Adrenal gland (tissue), 12 donors: ENCODE data around the gene CPT1B. TPM values are rescaled to one million over a fixed set of nuclear protein-coding genes. Genes with fewer than 3 reads are reported as not detected.

Experiments used
- DNase-seq, 7 donors: peaks; one replicate each; pipeline ENCODE4 v3.0.0-alpha.2; 2019 to 2020
- H3K27ac ChIP-seq, 5 donors: fragments of 200-600 bp; sonication (generic) in 4 of 5; 1 replicate in 3 of 5; 2 replicates in 2 of 5; pipeline versions ENCODE4 v1.5.1 to v1.8.0; 2016 to 2020; ENCODE audit warnings: mild to moderate bottlenecking in 1 of 5
- H3K27me3 ChIP-seq: fragments of 200-600 bp; 2 replicates; pipeline ENCODE4 v1.8.0; 2021
- H3K36me3 ChIP-seq, 2 donors: fragments of 200-600 bp; replicated peaks in 1 of 2; 1 replicate in 1 of 2; 2 replicates in 1 of 2; pipeline versions ENCODE4 v1.5.1 to v1.8.0; 2018 to 2022
- H3K4me1 ChIP-seq, 2 donors: fragments of 200-600 bp; replicated peaks in 1 of 2; 1 replicate in 1 of 2; 2 replicates in 1 of 2; pipeline versions ENCODE4 v1.5.1 to v1.8.0; 2018 to 2021
- H3K4me3 ChIP-seq, 4 donors: fragments of 200-600 bp; sonication (generic) in 3 of 4; one replicate each; pipeline ENCODE4 v1.5.1; 2016 to 2018
- H3K9me3 ChIP-seq, 3 donors: fragments of 200-600 bp; sonication (generic) in 1 of 3; replicated peaks in 1 of 3; 1 replicate in 2 of 3; 2 replicates in 1 of 3; pipeline versions ENCODE4 v1.5.1 to v1.8.0; 2016 to 2021
- POLR2A ChIP-seq, 2 donors: fragments of 450-650 bp; IDR thresholded peaks; one replicate each; pipeline ENCODE4 v1.6.1; 2017; ENCODE audit warnings: antibody characterized with exemption in 2 of 2, mild to moderate bottlenecking in 2 of 2, moderate library complexity in 1 of 2
- WGBS, 4 donors: extraction: QIAGEN DNeasy Blood & Tissue Kit in 2 of 4; methylation state at CpG; one replicate each; pipeline versions ENCODE4 v1.1.5 to v1.1.7; 2013 to 2017; 5-methylcytosine and 5-hydroxymethylcytosine counted together
- intact Hi-C, 2 donors: fragments of 100-400 bp; cut with DNase I; formaldehyde crosslinking; loops; one replicate each; pipeline versions ENCODE4 v1.14.1 to v1.15.0; 2022 to 2023
- polyA plus RNA-seq, 3 donors: library from polyadenylated mRNA; stranded (reverse); fragments of 200-250 nt in 2 of 3; fragments of 350-450 nt in 1 of 3; fragmentation: Illumina TruSeq in 1 of 3; extraction: RNeasy Lipid Tissue Mini Kit (QIAGEN cat#74804) in 1 of 3; gene quantifications; one replicate each; pipeline ENCODE4 v1.2.3, GENCODE V29; 2013 to 2014
- total RNA-seq, 9 donors: library from RNA; depleted of rRNA in 4 of 9; stranded (reverse); fragments of >200 nt in 4 of 9; fragments of 120-200 nt in 1 of 9; fragmentation: NEBNext Ultra II Directional in 1 of 9; extraction: Animal tissue kit (Norgen Biotek cat#: 25700) in 1 of 9; gene quantifications; one replicate each; pipeline versions ENCODE4 v1.1.0 to v1.2.4, GENCODE V29; 2013 to 2023
- TF ChIP-seq, protein P1 (sequence below), 6 experiments: fragments of 450-650 bp in 4 of 6; fragments of 200-600 bp in 2 of 6; sonication (generic) in 1 of 6; IDR thresholded peaks; 1 replicate in 5 of 6; 2 replicates in 1 of 6; pipeline versions ENCODE4 v1.5.1 to v1.8.0; 2016 to 2021; ENCODE audit warnings: antibody characterized with exemption in 6 of 6, mild to moderate bottlenecking in 2 of 6, moderate library complexity in 1 of 6
- donor health status: healthy with polysubstance abuse.
- donor health status: Bipolar disorder and iron deficiency.
- donor health status: DM: yes; HTN: yes; CAD: no.
- donor health status: DM: no; HTN: no; CAD: no.
- donor health status: DM: no; HTN: no; CAD: no.
- donor health status: DM: yes; HTN: yes; CAD: no.

CPT1B gene
- total and polyA plus RNA-seq, 12 donors, result 6.2 to 76.1 (median 16.5) TPM

DNA sequence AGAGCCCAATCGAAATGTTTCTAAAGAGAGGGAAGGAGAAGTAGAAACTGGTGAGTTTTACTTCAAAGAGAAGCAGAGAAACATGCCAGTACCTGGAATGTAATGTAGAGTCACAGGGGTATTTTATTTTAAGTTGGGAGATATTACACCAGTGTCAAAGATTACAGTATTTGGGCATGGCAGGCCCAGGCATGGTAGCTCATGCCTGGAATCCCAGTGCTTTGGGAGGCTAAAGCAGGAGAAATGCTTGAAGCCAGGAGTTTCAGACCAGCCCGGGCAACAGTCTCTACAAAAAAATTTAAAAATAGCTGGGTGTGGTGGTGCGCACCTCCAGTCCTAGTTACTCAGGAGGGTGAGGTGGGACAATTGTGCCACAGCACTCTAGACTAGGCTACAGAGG lies 18.2 kb downstream of the CPT1B start:
- Histone ChIP-seq H3K27ac (no peak overlapping the region), H3K27me3 (no peaks in the 10 kb centered on the region), H3K4me3 (no peak overlapping the region), H3K4me1 (peaks cover 6 to 8% of the 10 kb centered on the region in 2 donors), H3K36me3 (no peaks in the 10 kb centered on the region), H3K9me3 (no peaks in the 10 kb centered on the region)
- WGBS, 4 donors, result 78 to 90% (median 86%) methylated on average over 3 of the region's 3 CpGs
- no peak for DNase-seq
- TF ChIP-seq, protein P1, sequence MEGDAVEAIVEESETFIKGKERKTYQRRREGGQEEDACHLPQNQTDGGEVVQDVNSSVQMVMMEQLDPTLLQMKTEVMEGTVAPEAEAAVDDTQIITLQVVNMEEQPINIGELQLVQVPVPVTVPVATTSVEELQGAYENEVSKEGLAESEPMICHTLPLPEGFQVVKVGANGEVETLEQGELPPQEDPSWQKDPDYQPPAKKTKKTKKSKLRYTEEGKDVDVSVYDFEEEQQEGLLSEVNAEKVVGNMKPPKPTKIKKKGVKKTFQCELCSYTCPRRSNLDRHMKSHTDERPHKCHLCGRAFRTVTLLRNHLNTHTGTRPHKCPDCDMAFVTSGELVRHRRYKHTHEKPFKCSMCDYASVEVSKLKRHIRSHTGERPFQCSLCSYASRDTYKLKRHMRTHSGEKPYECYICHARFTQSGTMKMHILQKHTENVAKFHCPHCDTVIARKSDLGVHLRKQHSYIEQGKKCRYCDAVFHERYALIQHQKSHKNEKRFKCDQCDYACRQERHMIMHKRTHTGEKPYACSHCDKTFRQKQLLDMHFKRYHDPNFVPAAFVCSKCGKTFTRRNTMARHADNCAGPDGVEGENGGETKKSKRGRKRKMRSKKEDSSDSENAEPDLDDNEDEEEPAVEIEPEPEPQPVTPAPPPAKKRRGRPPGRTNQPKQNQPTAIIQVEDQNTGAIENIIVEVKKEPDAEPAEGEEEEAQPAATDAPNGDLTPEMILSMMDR (IDR thresholded peaks at IDR 0.05), result no peak
- TF ChIP-seq POLR2A (IDR thresholded peaks at IDR 0.05), result no peak
- intact Hi-C loops, result no loop called here

DNA sequence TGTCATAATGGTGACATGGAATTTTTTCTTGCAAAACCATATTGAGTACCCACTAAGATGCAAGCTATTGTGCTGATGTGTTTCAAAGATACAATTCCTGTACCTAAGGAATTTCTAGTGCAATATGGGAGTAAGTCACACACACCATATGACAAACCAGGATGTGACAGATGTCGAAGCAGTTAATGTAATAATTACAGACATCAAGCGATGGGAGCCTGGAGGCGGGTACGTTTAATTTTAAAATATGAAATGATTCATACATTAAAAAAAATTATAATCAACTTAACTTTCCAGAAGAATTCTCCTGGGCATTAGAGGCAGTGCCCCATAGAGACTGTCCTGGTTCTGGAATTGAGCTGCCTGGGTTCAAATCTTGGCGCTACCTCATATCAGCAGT lies 21.5 kb downstream of the CPT1B start:
- Histone ChIP-seq H3K4me1 (no peaks in the 10 kb centered on the region), H3K9me3 (no peaks in the 10 kb centered on the region), H3K27me3 (no peaks in the 10 kb centered on the region), H3K27ac (no peak overlapping the region), H3K4me3 (no peak overlapping the region), H3K36me3 (no peaks in the 10 kb centered on the region)
- DNase-seq, result no peak
- TF ChIP-seq POLR2A (IDR thresholded peaks at IDR 0.05), result no peak
- TF ChIP-seq, protein P1 (IDR thresholded peaks at IDR 0.05), result no peak
- intact Hi-C loops, result no loop called here
- 81 to 88% (median 86%) methylated on average over 5 of the region's 5 CpGs for WGBS, 4 donors

DNA sequence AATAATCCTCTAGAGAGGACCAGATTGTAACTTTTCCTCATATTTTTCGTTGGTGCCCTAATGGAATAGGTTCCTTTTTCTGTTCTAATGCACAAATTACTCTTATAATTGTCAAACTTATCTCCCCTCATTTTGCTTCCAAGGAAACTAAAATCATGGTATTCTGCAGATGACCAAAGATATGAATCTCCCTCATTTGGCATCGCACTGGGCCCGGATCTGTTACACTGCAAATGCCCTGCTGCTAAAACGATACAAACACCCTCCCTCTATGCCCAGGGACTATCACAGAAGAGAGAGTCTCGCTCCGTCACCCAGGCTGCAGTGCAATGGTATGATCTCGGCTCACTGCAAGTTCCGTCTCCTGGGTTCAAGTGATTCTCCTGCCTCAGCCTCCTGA lies 24.9 kb downstream of the CPT1B start:
- intact Hi-C loops, result no loop called here
- Histone ChIP-seq H3K4me3 (no peak overlapping the region), H3K4me1 (no peaks in the 10 kb centered on the region), H3K27me3 (peaks cover 10% of the 10 kb centered on the region), H3K36me3 (no peaks in the 10 kb centered on the region), H3K27ac (no peak overlapping the region), H3K9me3 (no peaks in the 10 kb centered on the region)
- WGBS, 4 donors, result 73 to 83% (median 74%) methylated on average over 8 of the region's 8 CpGs
- TF ChIP-seq POLR2A (IDR thresholded peaks at IDR 0.05), result no peak
- TF ChIP-seq, protein P1 (IDR thresholded peaks at IDR 0.05), result no peak
- no peak for DNase-seq

DNA sequence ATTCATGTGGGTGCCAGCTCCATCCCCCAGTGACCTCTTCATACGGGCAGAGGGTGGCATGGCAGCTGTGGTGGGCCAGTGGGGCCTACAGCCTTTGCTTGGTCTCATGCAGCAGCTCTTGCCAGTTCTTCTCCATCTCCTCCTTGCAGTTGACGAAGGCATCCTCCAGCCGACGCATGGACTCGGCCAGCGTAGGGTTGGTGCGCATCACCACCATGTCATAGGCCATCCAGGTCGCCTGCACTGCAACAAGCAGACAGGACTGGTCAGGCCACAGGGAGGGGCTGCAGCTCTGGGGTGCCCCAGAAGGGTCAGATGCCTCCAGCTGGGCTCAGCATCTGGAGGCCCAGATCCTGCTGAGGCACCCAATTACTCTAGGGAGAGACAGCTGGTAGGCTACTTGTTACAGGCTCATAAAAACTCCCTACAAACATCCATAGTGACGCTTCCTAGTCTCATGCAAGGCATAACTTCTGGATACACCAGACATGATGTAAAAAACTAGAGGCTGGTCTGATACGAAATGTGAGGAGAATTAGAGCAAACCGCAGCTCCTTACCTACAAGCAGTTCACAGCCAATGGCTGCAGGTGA lies 27.0 kb downstream of the CPT1B start:
- H3K4me3 ChIP-seq, result no peak overlapping the region
- intact Hi-C loops, result no loop called here
- no peak for DNase-seq
- TF ChIP-seq, protein P1 (IDR thresholded peaks at IDR 0.05), result no peak
- no peak for TF ChIP-seq POLR2A (IDR thresholded peaks at IDR 0.05)
- WGBS, 4 donors, result 94 to 99% (median 95%) methylated on average over 9 to 11 of the region's 11 CpGs
- no peaks in the 10 kb centered on the region for H3K36me3 ChIP-seq
- peaks cover 24% of the 10 kb centered on the region for H3K27me3 ChIP-seq
- H3K9me3 ChIP-seq, result no peaks in the 10 kb centered on the region
- no peak overlapping the region for H3K27ac ChIP-seq
- no peaks in the 10 kb centered on the region for H3K4me1 ChIP-seq
